C4-2B (cell line): ENCODE results near the gene GEMIN2.
"Not testable (repeated sequence)": the region's sequence is repeated elsewhere in the genome, so short reads cannot be mapped to it uniquely, and the experiment has no call there.

ENCODE experiments used
- ZFX ChIP-seq: fragments of 450-650 bp; IDR thresholded peaks from 2 replicates; pipeline ENCODE4 v1.6.1; 2017
- TF ChIP-seq, protein P1 (sequence below): fragments of 450-650 bp; conservative IDR thresholded peaks from 2 replicates; pipeline ENCODE4 v1.5.1; 2017; ENCODE audit warnings: mild to moderate bottlenecking

DNA sequence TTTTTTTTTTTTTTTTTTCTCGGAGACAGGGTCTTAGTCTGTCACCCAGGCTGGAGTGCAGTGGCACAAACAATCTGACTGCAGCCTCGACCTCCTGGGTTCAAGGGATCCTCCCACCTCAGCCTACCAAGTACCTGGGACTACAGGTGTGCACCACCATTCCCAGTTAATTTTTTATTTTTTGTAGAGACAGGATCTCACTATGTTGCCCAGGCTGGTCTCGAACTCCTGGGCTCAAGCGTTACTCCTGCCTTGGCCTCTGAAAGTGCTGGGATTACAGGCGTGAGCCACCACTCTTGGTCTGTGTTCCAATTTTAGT, 69.5 kb downstream of the GEMIN2 start:
- TF ChIP-seq, protein P1, sequence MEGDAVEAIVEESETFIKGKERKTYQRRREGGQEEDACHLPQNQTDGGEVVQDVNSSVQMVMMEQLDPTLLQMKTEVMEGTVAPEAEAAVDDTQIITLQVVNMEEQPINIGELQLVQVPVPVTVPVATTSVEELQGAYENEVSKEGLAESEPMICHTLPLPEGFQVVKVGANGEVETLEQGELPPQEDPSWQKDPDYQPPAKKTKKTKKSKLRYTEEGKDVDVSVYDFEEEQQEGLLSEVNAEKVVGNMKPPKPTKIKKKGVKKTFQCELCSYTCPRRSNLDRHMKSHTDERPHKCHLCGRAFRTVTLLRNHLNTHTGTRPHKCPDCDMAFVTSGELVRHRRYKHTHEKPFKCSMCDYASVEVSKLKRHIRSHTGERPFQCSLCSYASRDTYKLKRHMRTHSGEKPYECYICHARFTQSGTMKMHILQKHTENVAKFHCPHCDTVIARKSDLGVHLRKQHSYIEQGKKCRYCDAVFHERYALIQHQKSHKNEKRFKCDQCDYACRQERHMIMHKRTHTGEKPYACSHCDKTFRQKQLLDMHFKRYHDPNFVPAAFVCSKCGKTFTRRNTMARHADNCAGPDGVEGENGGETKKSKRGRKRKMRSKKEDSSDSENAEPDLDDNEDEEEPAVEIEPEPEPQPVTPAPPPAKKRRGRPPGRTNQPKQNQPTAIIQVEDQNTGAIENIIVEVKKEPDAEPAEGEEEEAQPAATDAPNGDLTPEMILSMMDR, result not testable (repeated sequence)
- not testable (repeated sequence) for TF ChIP-seq ZFX
